ENCODE measurements around the gene TIMM22.

DNA sequence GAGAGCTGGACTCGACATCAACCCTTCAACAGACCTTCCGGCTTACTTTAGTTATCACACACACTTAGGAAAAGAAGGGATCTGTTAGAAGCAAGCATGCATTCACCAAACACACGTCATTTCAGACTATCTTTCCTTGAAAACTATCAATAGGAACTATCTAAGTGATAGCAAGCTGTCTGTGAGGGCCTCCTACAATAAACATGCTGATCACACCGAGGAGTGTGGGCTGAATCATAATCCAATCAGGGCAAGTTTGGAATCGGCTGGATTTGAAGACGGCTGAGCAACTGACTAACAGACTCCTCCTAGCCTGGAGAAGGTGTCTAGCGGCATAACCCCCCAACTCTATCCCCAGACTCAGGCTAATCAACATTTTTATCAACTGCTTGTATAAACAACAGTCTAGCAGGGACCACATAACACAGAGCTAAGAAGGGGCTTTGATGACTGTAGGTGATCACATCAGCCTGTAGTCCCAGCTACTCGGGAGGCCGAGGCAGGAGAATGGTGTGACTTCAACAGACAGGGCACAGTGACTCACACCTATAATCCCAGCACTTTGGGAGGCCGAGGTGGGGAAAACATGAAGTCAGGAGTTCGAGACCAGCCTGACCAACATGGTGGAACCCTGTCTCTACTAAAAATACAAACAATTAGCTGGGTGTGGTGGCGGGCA, 31.5 kb upstream of the TIMM22 start:
- no peak for TF ChIP-seq EP300 (IDR thresholded peaks at IDR 0.05)
- TF ChIP-seq, protein P1, sequence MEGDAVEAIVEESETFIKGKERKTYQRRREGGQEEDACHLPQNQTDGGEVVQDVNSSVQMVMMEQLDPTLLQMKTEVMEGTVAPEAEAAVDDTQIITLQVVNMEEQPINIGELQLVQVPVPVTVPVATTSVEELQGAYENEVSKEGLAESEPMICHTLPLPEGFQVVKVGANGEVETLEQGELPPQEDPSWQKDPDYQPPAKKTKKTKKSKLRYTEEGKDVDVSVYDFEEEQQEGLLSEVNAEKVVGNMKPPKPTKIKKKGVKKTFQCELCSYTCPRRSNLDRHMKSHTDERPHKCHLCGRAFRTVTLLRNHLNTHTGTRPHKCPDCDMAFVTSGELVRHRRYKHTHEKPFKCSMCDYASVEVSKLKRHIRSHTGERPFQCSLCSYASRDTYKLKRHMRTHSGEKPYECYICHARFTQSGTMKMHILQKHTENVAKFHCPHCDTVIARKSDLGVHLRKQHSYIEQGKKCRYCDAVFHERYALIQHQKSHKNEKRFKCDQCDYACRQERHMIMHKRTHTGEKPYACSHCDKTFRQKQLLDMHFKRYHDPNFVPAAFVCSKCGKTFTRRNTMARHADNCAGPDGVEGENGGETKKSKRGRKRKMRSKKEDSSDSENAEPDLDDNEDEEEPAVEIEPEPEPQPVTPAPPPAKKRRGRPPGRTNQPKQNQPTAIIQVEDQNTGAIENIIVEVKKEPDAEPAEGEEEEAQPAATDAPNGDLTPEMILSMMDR (IDR thresholded peaks at IDR 0.05): no peak

Measured in suprapubic skin (tissue), 3 donors.